HG03460 (cell line): ENCODE data around the gene CNNM3.
"Not testable (repeated sequence)": the region's sequence is repeated elsewhere in the genome, so short reads cannot be mapped to it uniquely, and the experiment has no call there.

Experiments used
- ATAC-seq: cut with Tn5 transposase; IDR thresholded peaks from one replicate; pipeline ENCODE4 v1.9.1; 2021; ENCODE audit not compliant: unreplicated experiment

CNNM3 gene

DNA sequence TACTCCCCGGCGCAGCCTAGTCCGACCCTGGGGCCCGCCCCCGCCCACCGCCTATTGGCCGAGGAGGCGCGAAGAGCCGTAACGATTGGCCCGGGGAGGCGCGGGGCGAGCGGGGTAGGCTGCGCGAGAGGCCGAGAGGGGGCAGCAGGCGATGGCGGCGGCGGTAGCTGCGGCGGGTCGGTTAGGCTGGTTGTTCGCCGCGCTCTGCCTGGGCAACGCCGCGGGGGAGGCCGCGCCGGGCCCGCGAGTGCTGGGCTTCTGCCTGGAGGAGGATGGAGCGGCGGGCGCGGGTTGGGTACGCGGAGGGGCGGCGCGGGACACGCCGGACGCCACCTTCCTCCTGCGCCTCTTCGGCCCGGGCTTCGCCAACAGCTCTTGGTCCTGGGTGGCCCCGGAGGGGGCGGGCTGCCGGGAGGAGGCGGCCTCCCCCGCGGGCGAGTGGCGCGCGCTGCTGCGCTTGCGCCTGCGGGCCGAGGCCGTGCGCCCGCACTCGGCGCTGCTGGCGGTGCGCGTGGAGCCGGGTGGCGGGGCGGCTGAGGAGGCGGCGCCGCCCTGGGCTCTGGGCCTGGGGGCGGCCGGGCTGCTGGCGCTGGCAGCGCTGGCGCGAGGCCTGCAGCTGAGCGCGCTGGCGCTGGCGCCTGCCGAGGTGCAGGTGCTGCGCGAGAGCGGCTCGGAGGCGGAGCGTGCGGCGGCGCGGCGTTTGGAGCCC, at the start of gene CNNM3:
Gene CNNM3 (plus strand): TSS at position 142 of the 709 bp plus-strand sequence. CDS start 10 bp downstream, at position 152.
- peak; percentile 89 for ATAC-seq

DNA sequence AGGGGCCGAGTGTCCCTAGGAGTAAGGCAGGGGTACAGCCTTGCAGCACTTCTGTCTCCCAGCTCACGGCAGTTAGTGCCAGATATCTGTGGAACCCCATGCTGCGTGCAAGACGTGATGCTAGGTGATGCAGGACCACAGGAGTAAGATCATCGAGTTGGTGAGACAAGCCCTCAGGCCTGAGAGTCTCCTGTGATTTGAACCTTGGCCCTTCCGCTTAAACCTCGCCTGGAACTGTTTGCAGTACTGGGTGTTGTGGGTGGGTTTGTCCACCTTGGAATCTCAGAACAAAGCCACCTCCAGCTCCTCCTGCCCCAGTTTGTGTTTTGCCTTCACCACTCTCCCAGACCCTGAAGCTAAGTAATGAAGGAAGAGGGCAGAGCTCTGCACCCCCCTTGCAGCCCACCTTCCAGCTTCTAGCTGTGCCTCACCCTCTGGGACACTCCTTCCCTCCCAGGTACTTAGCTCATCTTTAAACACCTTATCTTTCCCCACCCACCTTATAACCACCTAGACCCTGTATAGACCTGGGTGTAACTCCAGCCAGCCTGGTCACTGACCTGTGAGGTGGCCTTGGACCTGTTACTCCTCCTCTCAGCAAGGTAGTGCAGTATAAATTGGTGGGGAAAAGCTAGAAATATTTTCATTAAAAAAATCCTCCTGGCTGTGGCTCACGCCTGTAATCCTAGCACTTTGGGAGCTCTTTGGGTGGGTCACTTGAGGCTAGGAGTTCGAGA, 48.8 kb upstream of the CNNM3 start:
- ATAC-seq, result no peak

- ATAC-seq, result no peak
Measured at GRCh38 chr2:96768083-96768561, 47.9 kb upstream of the CNNM3 start.

DNA sequence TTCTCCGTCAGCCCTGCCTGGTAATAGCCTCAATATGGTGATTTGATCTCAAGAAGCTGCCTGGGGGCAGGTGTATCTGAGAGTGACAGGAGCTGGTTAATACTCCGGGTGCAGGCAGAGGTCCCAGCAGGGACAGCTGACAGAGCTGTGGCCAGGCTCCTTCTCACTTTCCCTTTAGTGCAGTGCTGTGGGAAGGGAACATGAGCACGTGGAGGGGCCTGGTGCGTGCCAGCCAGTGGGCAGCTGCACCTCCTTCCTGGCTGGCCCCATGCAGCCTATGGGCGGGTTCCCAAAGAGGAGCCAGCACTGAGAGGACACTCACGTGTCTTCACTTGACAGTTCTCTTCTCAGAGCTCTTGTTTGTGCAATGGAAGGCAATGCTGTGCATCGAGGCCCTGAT, 46.3 kb upstream of the CNNM3 start:
- ATAC-seq, result no peak

GRCh38 chr2:96770442-96771202, 45.4 kb upstream of the CNNM3 start:
- no peak for ATAC-seq

DNA sequence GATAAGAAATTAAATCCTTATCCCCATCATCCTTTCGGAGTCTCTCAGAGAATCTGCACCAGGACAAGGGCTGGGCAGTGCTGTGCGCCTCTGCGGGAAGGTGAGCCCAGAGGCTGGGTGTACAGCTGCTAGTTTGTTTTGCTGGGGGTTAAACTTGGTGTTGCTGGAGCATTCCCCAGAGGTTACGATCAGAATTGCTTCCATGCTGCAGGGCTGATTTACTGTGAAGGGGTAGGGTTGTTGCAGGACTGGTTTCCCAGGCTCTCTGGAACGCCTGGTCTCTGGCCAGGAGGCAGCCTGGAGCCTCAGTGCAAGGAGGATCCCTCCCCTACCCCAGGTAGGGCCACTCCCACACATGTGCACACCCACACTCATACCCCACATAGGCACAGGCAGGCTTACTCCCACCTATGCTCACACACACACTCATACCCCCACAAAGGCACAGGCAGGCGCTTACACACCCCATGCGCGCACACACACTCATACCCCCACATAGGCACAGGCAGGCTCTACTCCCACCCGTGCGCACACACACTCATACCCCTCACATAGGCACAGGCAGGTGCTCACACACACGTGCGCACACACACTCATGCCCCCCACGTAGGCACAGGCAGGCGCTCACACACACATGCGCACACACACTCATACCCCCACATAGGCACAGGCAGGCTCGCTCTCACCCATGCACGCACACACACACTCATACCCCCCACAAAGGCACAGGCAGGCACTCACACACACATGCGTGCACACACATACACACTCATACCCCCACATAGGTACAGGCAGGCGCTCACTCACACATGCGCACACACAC, 44.1 kb upstream of the CNNM3 start:
- ATAC-seq, result no peak

DNA sequence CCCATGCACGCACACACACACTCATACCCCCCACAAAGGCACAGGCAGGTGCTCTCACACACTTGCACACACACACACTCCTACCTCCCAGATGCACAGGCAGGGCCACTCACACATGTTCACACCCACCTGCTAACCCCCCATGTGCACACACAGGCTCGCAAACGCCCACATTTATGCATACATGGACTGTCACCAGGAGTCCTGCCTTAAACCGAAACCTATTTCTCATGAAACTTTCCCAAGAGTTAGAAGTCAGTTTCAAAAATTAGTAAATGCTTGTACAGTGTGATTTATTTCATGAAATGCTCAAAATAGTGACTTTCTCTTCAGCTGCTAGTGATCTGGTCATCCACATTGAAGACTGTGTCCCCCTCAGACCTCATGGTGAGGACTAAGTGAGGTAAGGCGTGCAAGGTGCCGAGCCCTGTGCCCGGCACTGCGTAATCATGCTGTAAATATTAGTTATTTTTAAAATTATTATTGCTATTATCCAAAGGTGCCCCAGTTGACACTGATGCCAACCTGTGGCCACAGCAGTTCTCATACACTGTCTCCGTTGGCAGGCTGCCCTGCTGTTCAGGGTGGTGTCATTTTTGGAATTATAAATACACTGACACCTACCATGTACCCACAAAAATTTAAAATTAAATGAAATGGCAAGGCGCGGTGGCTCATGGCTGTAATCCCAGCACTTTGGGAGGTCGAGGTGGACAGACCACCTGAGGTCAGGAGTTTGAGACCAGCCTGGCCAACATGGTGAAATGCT, 43.0 kb upstream of the CNNM3 start:
- no peak for ATAC-seq

DNA sequence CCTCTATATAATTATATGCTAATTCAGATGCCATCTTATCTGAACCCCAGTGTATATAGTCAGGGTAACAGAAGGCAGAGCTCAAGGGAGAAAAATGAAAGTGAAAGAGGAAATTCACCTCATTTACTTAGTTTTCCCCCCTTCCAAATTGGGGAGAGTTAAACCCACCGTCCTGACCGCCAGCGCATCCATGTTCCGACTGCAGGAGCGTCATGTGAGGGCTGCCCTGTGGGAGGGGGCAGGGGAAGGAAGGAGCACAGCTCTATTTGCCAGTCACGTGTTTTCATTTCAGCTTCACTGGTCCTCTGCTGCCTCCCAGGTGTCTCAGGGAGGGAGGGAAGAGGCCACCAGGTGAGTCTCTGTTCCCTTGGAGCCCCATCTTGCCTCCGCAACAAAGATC, 42.1 kb upstream of the CNNM3 start:
- no peak for ATAC-seq

- no peak for ATAC-seq
Measured at GRCh38 chr2:96775160-96775559, 40.9 kb upstream of the CNNM3 start.

DNA sequence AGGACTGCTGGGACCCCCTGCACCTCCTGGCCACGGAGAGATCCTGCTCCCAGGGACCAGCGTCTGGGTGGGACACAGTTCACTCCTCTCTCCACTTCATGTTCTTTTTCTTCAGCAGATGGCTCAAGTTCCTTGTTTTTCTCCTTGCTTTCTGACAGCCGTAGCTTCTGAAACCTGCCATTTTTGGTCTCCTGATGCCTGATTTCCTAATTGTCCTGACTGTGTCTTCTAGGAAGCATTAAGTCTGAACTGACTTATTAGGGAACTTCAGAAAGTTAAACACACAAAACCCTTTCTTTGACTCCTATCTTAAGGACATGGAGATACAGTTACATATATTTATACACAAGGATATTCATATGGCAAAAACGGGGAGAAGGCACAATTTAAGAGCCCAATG, 32.7 kb upstream of the CNNM3 start:
- no peak for ATAC-seq

GRCh38 chr2:96787411-96787810, 28.7 kb upstream of the CNNM3 start:
- no peak for ATAC-seq

DNA sequence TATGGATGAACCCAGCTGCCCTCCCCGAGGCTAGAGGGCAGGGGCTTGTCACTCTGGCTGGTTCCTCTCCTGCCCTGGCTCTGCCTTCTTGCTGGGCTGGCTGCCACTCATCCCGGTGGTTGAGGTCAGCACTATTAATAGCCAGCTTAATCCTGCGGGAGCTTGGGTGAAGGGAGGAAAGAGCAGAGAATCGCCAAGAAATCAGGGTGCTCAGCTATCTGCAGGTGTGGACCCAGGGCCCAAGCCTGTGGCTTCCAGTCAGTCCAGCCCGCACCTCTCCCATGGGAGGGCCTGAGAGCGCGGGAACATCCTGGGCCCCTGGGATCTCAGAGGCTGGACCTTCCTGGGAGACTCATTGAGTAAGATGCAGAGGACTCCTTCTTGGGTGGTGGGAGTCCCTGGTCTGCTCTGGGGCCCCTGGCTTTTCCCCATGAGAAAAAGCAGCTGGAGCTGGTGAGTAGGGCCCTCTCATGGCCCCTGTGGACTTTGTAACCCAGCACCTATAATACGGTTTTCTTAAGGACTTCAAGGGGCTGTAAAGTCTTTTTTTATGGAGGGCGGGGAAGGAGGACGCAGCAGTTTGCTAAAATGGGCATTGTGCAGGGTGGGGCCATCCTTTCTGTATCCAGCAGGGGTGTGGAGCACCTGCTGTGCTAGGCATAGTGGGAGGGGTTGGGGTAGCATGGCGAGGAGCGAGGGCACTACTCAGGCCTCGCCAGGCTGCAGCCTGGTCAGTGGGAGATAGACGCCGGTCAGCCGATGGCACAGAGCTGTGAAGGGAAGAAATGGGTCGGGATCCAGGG, 27.4 kb upstream of the CNNM3 start:
- ATAC-seq, result no peak

DNA sequence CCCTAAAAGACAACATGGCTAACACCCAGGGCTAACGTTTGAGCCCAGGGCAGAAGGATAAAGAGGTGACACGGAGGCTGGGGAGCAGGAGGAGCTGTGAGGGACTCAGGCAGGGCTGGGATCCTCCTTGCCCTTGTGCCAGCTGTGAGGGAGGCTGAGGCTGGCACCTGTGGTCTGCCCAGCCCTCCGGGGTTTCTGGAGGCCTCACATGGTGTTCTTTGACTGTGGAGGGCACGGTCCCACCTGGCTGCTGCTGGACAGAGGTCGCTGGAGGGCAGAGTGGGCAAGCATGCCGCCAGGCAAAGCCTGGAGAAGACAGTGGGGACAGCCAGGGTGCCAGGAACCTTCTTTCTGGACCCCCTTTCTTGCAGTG, 26.8 kb upstream of the CNNM3 start:
- ATAC-seq, result no peak

- ATAC-seq, result no peak
Measured at GRCh38 chr2:96792772-96793749, 23.0 kb upstream of the CNNM3 start.

- no peak for ATAC-seq
Measured at GRCh38 chr2:96795076-96795475, 21.0 kb upstream of the CNNM3 start.

- not testable (repeated sequence) for ATAC-seq
Measured at GRCh38 chr2:96796497-96796896, 19.6 kb upstream of the CNNM3 start.

- no peak for ATAC-seq
Measured at GRCh38 chr2:96797066-96797625, 18.9 kb upstream of the CNNM3 start.
